Esophagus squamous epithelium (tissue), 4 donors: ENCODE data around the gene RUNX1.

Experiments
- CTCF ChIP-seq, 6 experiments: fragments of 450-650 bp in 4 of 6; fragments of 200-600 bp in 2 of 6; sonication (generic) in 2 of 6; IDR thresholded peaks; one replicate each; pipeline ENCODE4 v1.5.1; 2016 to 2019; ENCODE audit warnings: antibody characterized with exemption in 6 of 6, mild to moderate bottlenecking in 4 of 6, moderate library complexity in 4 of 6
- POLR2A ChIP-seq, 4 donors: fragments of 450-650 bp; IDR thresholded peaks; one replicate each; pipeline ENCODE4 v1.6.1; 2017; ENCODE audit warnings: antibody characterized with exemption in 4 of 4, mild to moderate bottlenecking in 4 of 4, moderate library complexity in 3 of 4

GRCh38 chr21:34886240-34887104, 162.6 kb downstream of the RUNX1 start:
- TF ChIP-seq CTCF (IDR thresholded peaks at IDR 0.05): peak in 1 of 6 experiments; percentile 5
- TF ChIP-seq POLR2A (IDR thresholded peaks at IDR 0.05): no peak
